Mesodermal cell (in vitro differentiated cells): ENCODE results near the gene MBD2.

Experiments
- H3K27ac ChIP-seq: 2 replicates; pipeline ENCODE4 v1.7.0; 2013; ENCODE audit warnings: mild to moderate bottlenecking, low read depth, low read length, moderate library complexity; ENCODE audit not compliant: severe bottlenecking
- H3K36me3 ChIP-seq: 2 replicates; pipeline ENCODE4 v1.7.1; 2013; ENCODE audit warnings: mild to moderate bottlenecking, low read length, moderate library complexity; ENCODE audit not compliant: control insufficient read depth, insufficient read depth
- H3K4me1 ChIP-seq: one replicate; pipeline ENCODE4 v1.7.1; 2013; ENCODE audit warnings: mild to moderate bottlenecking, low read length; ENCODE audit not compliant: insufficient read depth, control insufficient read depth, poor library complexity, severe bottlenecking
- H3K4me3 ChIP-seq: 2 replicates; pipeline ENCODE4 v1.7.0; 2013; ENCODE audit warnings: low read length, control low read depth, mild to moderate bottlenecking; ENCODE audit not compliant: insufficient read depth, poor library complexity, severe bottlenecking; ENCODE audit errors: extremely low read depth
- H3K9me3 ChIP-seq: 2 replicates; pipeline ENCODE4 v1.7.1; 2013; ENCODE audit warnings: mild to moderate bottlenecking, low read length, moderate library complexity; ENCODE audit not compliant: control insufficient read depth
- WGBS, 2 experiments: methylation state at CpG; one replicate each; pipeline ENCODE4 v1.1.5; 2013; ENCODE audit warnings: missing lambda C conversion rate in 2 of 2; ENCODE audit not compliant: insufficient coverage in 2 of 2; 5-methylcytosine and 5-hydroxymethylcytosine counted together

Gene MBD2

GRCh38 chr18:54254265-54254758 lies 29.8 kb upstream of the MBD2 start:
- H3K36me3 ChIP-seq = no peaks in the 10 kb centered on the region
- H3K27ac ChIP-seq = peak overlapping the region; percentile 51
- no peaks in the 10 kb centered on the region for H3K9me3 ChIP-seq
- peaks cover 18% of the 10 kb centered on the region for H3K4me1 ChIP-seq
- 49 to 53% methylated on average over 9 of the region's 10 CpGs for WGBS, 2 experiments
- H3K4me3 ChIP-seq = no peak overlapping the region

- Histone ChIP-seq H3K36me3 (no peaks in the 10 kb centered on the region), H3K4me1 (peaks cover 30% of the 10 kb centered on the region), H3K4me3 (no peak overlapping the region), H3K27ac (peak overlapping the region; percentile 62), H3K9me3 (no peaks in the 10 kb centered on the region)
- WGBS, 2 experiments = 78% methylated on average over 3 of the region's 4 CpGs; no CpG with 5 or more reads in 1 of the 2 experiments
These were observed 27.3 kb upstream of the MBD2 start for GRCh38 chr18:54251606-54252390.

- no peaks in the 10 kb centered on the region for H3K9me3 ChIP-seq
- H3K36me3 ChIP-seq = no peaks in the 10 kb centered on the region
- H3K4me3 ChIP-seq = no peak overlapping the region
- H3K4me1 ChIP-seq = peaks cover 32% of the 10 kb centered on the region
- H3K27ac ChIP-seq = no peak overlapping the region
- no CpG with 5 or more reads among the region's 2 CpGs for WGBS, 2 experiments
These were observed 26.4 kb upstream of the MBD2 start for GRCh38 chr18:54250846-54251261.

GRCh38 chr18:54247511-54248175 lies 23.2 kb upstream of the MBD2 start:
- H3K9me3 ChIP-seq = no peaks in the 10 kb centered on the region
- 27 to 28% methylated on average over 4 to 5 of the region's 9 CpGs for WGBS, 2 experiments
- no peaks in the 10 kb centered on the region for H3K36me3 ChIP-seq
- H3K4me3 ChIP-seq = no peak overlapping the region
- peaks cover 23% of the 10 kb centered on the region for H3K4me1 ChIP-seq
- H3K27ac ChIP-seq = peak overlapping the region; percentile 66

- Histone ChIP-seq H3K4me1 (peaks cover 16% of the 10 kb centered on the region), H3K9me3 (no peaks in the 10 kb centered on the region), H3K4me3 (no peak overlapping the region), H3K27ac (no peak overlapping the region), H3K36me3 (no peaks in the 10 kb centered on the region)
- 92 to 97% methylated on average over 15 to 17 of the region's 19 CpGs for WGBS, 2 experiments
These were observed 17.9 kb upstream of the MBD2 start for GRCh38 chr18:54242327-54242726.

GRCh38 chr18:54241483-54241882 lies 17.0 kb upstream of the MBD2 start:
- WGBS, 2 experiments = 46 to 100% methylated on average over 1 to 2 of the region's 4 CpGs

GRCh38 chr18:54240629-54241107 lies 16.2 kb upstream of the MBD2 start:
- H3K36me3 ChIP-seq = no peaks in the 10 kb centered on the region
- no peaks in the 10 kb centered on the region for H3K9me3 ChIP-seq
- WGBS, 2 experiments = 96 to 99% methylated on average over 11 to 12 of the region's 13 CpGs
- peaks cover 8% of the 10 kb centered on the region for H3K4me1 ChIP-seq
- no peak overlapping the region for H3K27ac ChIP-seq
- H3K4me3 ChIP-seq = no peak overlapping the region

More at GRCh38 chr18:54241483-54241882, 17.0 kb upstream of the MBD2 start:
- H3K4me3 ChIP-seq = no peak overlapping the region
- H3K27ac ChIP-seq = no peak overlapping the region
- H3K9me3 ChIP-seq = no peaks in the 10 kb centered on the region
- H3K4me1 ChIP-seq = peaks cover 8% of the 10 kb centered on the region
- no peaks in the 10 kb centered on the region for H3K36me3 ChIP-seq

- H3K4me3 ChIP-seq = no peak overlapping the region
- peaks cover 12% of the 10 kb centered on the region for H3K4me1 ChIP-seq
- no peak overlapping the region for H3K27ac ChIP-seq
- no peaks in the 10 kb centered on the region for H3K9me3 ChIP-seq
- 100% methylated on average over 1 of the region's 2 CpGs for WGBS, 2 experiments
- no peaks in the 10 kb centered on the region for H3K36me3 ChIP-seq
These were observed 15.1 kb upstream of the MBD2 start for GRCh38 chr18:54239601-54240000.

- Histone ChIP-seq H3K27ac (no peak overlapping the region), H3K4me1 (peaks cover 15% of the 10 kb centered on the region), H3K36me3 (no peaks in the 10 kb centered on the region), H3K4me3 (no peak overlapping the region), H3K9me3 (no peaks in the 10 kb centered on the region)
- 60% methylated on average over 1 of the region's 2 CpGs; no CpG with 5 or more reads in 1 of the 2 experiments for WGBS, 2 experiments
These were observed 14.6 kb upstream of the MBD2 start for GRCh38 chr18:54239091-54239490.

GRCh38 chr18:54238173-54238936 lies 13.9 kb upstream of the MBD2 start:
- Histone ChIP-seq H3K27ac (no peak overlapping the region), H3K36me3 (no peaks in the 10 kb centered on the region), H3K4me3 (no peak overlapping the region), H3K4me1 (peaks cover 15% of the 10 kb centered on the region), H3K9me3 (no peaks in the 10 kb centered on the region)
- 50 to 69% methylated on average over 1 to 3 of the region's 7 CpGs for WGBS, 2 experiments
